Measurements from ENCODE around the gene ABTB2. TPM values are rescaled to one million over a fixed set of nuclear protein-coding genes. Genes with fewer than 3 reads are reported as not detected.

ABTB2 gene
- total and polyA plus RNA-seq, 2 donors = 3.2 to 4.4 TPM

DNA sequence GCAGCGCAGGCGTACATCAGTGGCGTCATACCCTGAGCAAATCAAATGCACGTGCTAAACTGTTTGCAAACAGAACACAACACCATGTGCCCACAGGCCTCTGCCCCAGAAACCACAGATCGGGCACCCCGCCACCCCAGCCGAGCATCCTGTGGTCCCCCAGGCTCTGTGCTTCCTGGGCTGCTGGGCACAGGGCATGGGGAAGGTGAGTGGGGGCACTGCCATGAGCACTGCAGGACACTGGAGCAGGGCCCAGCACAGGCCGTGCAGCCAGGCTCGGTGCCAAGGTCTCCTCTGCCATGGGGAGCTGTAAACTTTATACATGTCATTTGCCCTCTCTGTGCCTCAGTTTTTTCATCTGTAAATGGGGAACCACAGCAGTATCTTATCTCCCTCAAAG, 189.8 kb downstream of the ABTB2 start:
- DNase-seq (ENCODE audit: extremely low spot score) = no peak
- H3K27ac ChIP-seq (ENCODE audit: low read depth) = no peak overlapping the region
- whole genome bisulfite sequencing = 83% methylated on average over 9 of the region's 9 CpGs
- H3K4me1 ChIP-seq (ENCODE audit: insufficient read depth) = no peaks in the 10 kb centered on the region
- H3K4me3 ChIP-seq (ENCODE audit: low read depth, low read length) = no peak overlapping the region
- H3K36me3 ChIP-seq (ENCODE audit: insufficient read depth) = no peaks in the 10 kb centered on the region

DNA sequence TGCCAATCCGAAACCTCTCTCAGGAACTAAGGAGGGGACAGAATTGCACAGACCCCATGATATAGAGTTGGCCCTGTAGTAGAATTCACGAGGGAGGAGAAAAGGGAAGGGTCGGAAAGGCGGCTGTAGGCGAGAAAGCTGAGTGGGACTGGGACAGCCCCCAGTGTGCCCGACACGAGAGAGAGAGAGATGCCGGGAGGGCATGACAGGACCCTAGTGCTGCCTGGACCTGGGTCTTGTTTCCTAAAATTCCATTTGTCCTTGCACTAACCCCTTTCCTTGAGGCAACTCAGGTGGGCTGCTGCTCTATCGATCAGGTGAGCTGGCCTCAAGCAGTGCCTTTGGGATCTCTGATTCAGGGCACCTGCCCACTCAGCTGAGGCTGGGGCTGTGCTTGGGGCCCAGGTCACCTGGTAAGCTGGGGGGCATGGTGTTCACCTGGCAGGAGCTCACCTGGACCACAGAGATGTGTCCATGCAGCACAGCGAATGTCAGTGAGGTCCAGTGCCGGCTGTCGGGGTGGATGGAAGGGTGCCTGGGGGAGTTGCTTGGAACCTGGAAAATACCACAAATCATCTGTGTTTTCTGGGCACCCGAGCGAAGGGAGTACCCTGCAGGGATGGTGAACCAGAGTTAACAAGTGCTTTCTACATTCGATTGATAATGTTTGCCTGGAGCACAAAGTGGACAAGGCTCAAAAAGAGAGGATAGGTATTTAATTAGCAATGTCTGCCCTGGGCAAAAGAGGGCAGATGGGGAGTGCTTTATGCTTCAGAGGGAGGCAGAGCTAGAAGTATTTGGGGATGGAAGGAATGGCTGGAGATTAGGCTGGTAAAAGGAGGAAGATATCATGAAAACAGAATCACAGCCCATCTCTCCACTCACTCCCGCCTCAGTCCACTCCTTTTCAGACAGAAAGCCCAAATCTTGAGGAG, 190.7 kb downstream of the ABTB2 start:
- WGBS = 98% methylated on average over 16 of the region's 16 CpGs
- Histone ChIP-seq H3K27ac (ENCODE audit: low read depth) (no peak overlapping the region), H3K4me1 (ENCODE audit: insufficient read depth) (no peaks in the 10 kb centered on the region), H3K36me3 (ENCODE audit: insufficient read depth) (no peaks in the 10 kb centered on the region), H3K4me3 (ENCODE audit: low read depth, low read length) (no peak overlapping the region)
- DNase-seq (ENCODE audit: extremely low spot score) = no peak

GRCh38 chr11:34165786-34166555, 191.8 kb downstream of the ABTB2 start:
- DNase-seq (ENCODE audit: extremely low spot score) = no peak
- Histone ChIP-seq H3K4me1 (ENCODE audit: insufficient read depth) (no peaks in the 10 kb centered on the region), H3K4me3 (ENCODE audit: low read depth, low read length) (no peak overlapping the region), H3K27ac (ENCODE audit: low read depth) (no peak overlapping the region), H3K36me3 (ENCODE audit: insufficient read depth) (no peaks in the 10 kb centered on the region)
- 74% methylated on average over 12 of the region's 12 CpGs for WGBS

DNA sequence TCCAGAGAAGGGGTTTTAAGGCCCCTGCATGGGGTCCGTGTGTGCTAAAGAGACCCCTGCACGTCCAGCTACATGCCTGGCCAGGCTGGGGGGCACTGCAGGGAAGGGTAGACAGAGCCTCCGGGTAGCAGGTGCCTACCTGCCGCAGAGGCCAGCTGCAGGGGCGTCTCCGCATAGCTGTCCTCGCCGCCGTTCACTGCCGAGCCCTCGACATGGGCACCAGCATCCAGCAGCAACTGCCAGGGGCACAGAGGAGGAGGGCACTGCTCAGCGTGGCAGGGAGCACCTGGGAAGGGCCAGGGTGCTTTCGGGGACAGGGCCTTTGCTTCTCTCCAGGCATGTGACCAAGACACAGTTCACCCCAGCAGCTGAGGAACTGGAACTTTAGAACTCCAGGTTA, 192.7 kb downstream of the ABTB2 start:
- no peak for DNase-seq (ENCODE audit: extremely low spot score)
- Histone ChIP-seq H3K4me1 (ENCODE audit: insufficient read depth) (no peaks in the 10 kb centered on the region), H3K27ac (ENCODE audit: low read depth) (no peak overlapping the region), H3K36me3 (ENCODE audit: insufficient read depth) (no peaks in the 10 kb centered on the region), H3K4me3 (ENCODE audit: low read depth, low read length) (no peak overlapping the region)
- 92% methylated on average over 13 of the region's 13 CpGs for WGBS

DNA sequence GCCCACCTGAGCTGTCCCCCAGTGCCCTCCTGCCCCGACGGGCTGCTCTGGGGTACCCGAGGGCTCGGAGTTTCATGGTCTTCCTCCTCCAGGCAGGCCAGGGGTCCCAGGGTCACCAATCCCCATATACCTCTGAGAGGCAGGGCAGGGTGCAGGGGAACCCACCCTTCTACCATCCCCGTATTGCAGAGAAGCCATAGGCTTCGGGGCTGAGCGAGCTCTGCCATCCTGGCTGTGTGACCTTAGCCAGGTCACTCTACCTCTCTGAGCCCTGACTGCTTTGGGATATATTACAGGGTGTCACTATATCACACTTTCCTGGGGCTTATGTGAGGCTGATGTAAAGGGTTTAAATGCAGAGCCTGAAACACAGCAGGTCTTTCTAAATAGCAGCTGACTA, 195.0 kb downstream of the ABTB2 start:
- Histone ChIP-seq H3K4me1 (ENCODE audit: insufficient read depth) (no peaks in the 10 kb centered on the region), H3K4me3 (ENCODE audit: low read depth, low read length) (no peak overlapping the region), H3K36me3 (ENCODE audit: insufficient read depth) (no peaks in the 10 kb centered on the region), H3K27ac (ENCODE audit: low read depth) (no peak overlapping the region)
- DNase-seq (ENCODE audit: extremely low spot score) = no peak
- WGBS = 96% methylated on average over 7 of the region's 7 CpGs

DNA sequence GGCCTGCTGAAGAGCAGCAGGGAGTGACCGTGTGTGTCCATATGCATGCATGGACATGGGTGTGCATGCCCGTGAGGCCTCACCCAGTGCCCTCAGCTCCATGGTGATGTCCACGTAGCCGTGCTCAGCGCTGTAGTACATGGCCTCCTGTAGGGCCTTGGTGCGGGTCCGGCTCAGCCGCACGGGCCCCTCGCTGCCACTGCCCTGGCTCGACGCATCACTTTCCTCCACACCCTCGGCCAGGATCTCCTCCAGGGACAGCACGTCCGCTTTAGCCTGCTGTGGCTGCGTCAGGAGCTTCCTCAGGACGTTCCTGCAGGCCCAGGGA, 195.4 kb downstream of the ABTB2 start:
- Histone ChIP-seq H3K4me3 (ENCODE audit: low read depth, low read length) (no peak overlapping the region), H3K27ac (ENCODE audit: low read depth) (no peak overlapping the region), H3K4me1 (ENCODE audit: insufficient read depth) (no peaks in the 10 kb centered on the region), H3K36me3 (ENCODE audit: insufficient read depth) (no peaks in the 10 kb centered on the region)
- no peak for DNase-seq (ENCODE audit: extremely low spot score)
- WGBS = 90% methylated on average over 17 of the region's 17 CpGs

GRCh38 chr11:34161812-34162492, 195.9 kb downstream of the ABTB2 start:
- Histone ChIP-seq H3K27ac (ENCODE audit: low read depth) (no peak overlapping the region), H3K36me3 (ENCODE audit: insufficient read depth) (no peaks in the 10 kb centered on the region), H3K4me3 (ENCODE audit: low read depth, low read length) (no peak overlapping the region), H3K4me1 (ENCODE audit: insufficient read depth) (no peaks in the 10 kb centered on the region)
- DNase-seq (ENCODE audit: extremely low spot score) = no peak
- WGBS = 82% methylated on average over 18 of the region's 18 CpGs

GRCh38 chr11:34161361-34161760, 196.4 kb downstream of the ABTB2 start:
- Histone ChIP-seq H3K36me3 (ENCODE audit: insufficient read depth) (no peaks in the 10 kb centered on the region), H3K27ac (ENCODE audit: low read depth) (no peak overlapping the region), H3K4me3 (ENCODE audit: low read depth, low read length) (no peak overlapping the region), H3K4me1 (ENCODE audit: insufficient read depth) (no peaks in the 10 kb centered on the region)
- 89% methylated on average over 6 of the region's 6 CpGs for WGBS
- no peak for DNase-seq (ENCODE audit: extremely low spot score)

DNA sequence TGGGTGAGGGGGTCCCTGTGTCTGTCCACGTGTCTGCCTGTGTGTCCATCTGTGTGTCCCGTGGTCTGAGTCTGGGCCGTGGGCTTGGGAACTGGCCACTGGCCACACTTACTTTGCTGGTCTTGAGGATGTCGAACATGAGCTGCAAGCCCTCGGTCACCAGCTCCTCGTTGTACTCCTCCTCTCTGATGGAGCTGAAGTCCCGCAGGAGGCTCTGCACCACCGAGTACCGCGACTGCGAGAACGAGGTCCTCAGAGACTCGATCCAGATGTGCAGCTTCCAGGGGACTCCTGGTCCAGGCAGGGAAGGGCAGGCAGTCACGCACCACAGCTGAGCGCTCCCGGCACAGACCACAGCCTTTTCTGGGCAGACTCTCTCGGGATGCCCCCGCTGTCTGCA, 197.0 kb downstream of the ABTB2 start:
- H3K4me3 ChIP-seq (ENCODE audit: low read depth, low read length) = no peak overlapping the region
- H3K36me3 ChIP-seq (ENCODE audit: insufficient read depth) = no peaks in the 10 kb centered on the region
- 82% methylated on average over 18 of the region's 18 CpGs for WGBS
- H3K4me1 ChIP-seq (ENCODE audit: insufficient read depth) = no peaks in the 10 kb centered on the region
- DNase-seq (ENCODE audit: extremely low spot score) = no peak
- H3K27ac ChIP-seq (ENCODE audit: low read depth) = no peak overlapping the region

- no peaks in the 10 kb centered on the region for H3K36me3 ChIP-seq (ENCODE audit: insufficient read depth)
- no peak for DNase-seq (ENCODE audit: extremely low spot score)
Observed at GRCh38 chr11:34160049-34160721, 197.6 kb downstream of the ABTB2 start.

DNA sequence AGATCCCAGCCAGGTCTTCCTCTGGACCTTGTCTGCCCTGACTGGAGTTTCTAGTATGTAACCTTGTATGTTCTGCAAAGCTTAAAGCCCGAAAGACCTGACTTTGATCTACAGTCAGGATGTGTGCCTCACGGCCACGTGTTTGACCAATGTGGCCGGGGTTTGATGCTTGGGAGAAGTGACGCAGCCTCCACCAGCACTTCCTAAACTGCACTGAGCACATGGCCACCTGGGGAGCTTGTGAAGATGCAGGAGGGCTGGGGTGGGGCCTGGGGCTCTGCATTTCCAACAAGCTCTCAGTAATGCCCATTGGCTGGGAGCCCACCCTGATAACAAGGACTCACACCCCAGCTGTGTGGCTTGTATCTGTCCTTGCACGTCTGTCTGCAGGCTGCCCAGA, 199.1 kb downstream of the ABTB2 start:
- 71% methylated on average over 6 of the region's 6 CpGs for whole genome bisulfite sequencing
- no peaks in the 10 kb centered on the region for H3K4me1 ChIP-seq (ENCODE audit: insufficient read depth)
- no peak for DNase-seq (ENCODE audit: extremely low spot score)
- H3K36me3 ChIP-seq (ENCODE audit: insufficient read depth) = no peaks in the 10 kb centered on the region
- no peak overlapping the region for H3K4me3 ChIP-seq (ENCODE audit: low read depth, low read length)
- H3K27ac ChIP-seq (ENCODE audit: low read depth) = no peak overlapping the region

More at GRCh38 chr11:34160049-34160721, 197.6 kb downstream of the ABTB2 start:
- H3K4me1 ChIP-seq (ENCODE audit: insufficient read depth) = no peaks in the 10 kb centered on the region
- no peak overlapping the region for H3K27ac ChIP-seq (ENCODE audit: low read depth)
- 74% methylated on average over 22 of the region's 22 CpGs for WGBS
- H3K4me3 ChIP-seq (ENCODE audit: low read depth, low read length) = no peak overlapping the region

DNA sequence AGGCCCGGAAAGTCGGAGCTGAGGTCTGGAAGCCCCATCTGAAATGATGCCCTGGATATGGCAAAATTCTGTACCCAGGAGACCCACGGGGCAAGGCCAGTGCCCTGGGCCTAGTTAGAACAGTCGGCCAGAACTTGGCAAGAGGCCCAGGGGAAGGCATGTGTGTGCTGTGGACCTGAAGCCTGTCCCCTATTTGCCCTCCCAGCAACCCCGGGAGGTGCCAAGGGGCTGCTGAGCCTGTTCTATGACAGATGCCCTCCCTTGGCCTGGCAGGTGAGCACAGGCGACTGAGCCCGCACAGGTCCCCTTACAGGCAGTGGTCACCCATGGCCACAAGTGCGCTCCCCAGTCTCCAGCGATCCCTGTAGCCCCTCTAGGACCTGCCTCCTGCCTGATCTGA, 200.6 kb downstream of the ABTB2 start:
- Histone ChIP-seq H3K4me3 (ENCODE audit: low read depth, low read length) (no peak overlapping the region), H3K36me3 (ENCODE audit: insufficient read depth) (no peaks in the 10 kb centered on the region), H3K27ac (ENCODE audit: low read depth) (no peak overlapping the region), H3K4me1 (ENCODE audit: insufficient read depth) (no peaks in the 10 kb centered on the region)
- DNase-seq (ENCODE audit: extremely low spot score) = no peak
- 87% methylated on average over 9 of the region's 9 CpGs for WGBS

GRCh38 chr11:34155757-34156062, 202.1 kb downstream of the ABTB2 start:
- H3K27ac ChIP-seq (ENCODE audit: low read depth) = no peak overlapping the region
- H3K4me1 ChIP-seq (ENCODE audit: insufficient read depth) = no peaks in the 10 kb centered on the region
- no peak overlapping the region for H3K4me3 ChIP-seq (ENCODE audit: low read depth, low read length)
- WGBS = 46% methylated on average over 2 of the region's 2 CpGs
- DNase-seq (ENCODE audit: extremely low spot score) = no peak
- no peaks in the 10 kb centered on the region for H3K36me3 ChIP-seq (ENCODE audit: insufficient read depth)
